ENCODE measurements around the gene THPO.
A peak's percentile ranks its signal among the peaks of the same experiment; 100 is the strongest.

The THPO gene

GRCh38 chr3:184336547-184337398, 41.2 kb downstream of the THPO start:
- Histone ChIP-seq H3K14ac (ENCODE audit: low read length) (peak overlapping the region; percentile 77), H2BK120ac (ENCODE audit: low read depth, low read length) (peak overlapping the region; percentile 35), H3K9ac (ENCODE audit: low read depth, low read length, poor library complexity) (peak overlapping the region; percentile 82), H2BK12ac (ENCODE audit: low read length) (no peak overlapping the region), H3K23ac (ENCODE audit: low read depth, low read length, poor library complexity) (no peak overlapping the region), H2BK5ac (ENCODE audit: low read length) (peak overlapping the region; percentile 67), H2AK5ac (ENCODE audit: low read depth, low read length) (peak overlapping the region; percentile 86), H3K18ac (ENCODE audit: low read length) (peak overlapping the region; percentile 86), H3K9me3 (replicated peaks in 1 of 2; ENCODE audit: control insufficient read depth in 2 of 2, insufficient read depth in 1 of 2, low read depth in 1 of 2, low read length in 2 of 2) (no peaks in the 10 kb centered on the region), H3K4ac (ENCODE audit: low read length) (peak overlapping the region; percentile 26), H2AFZ (ENCODE audit: low read length) (peak overlapping the region; percentile 87), H4K8ac (ENCODE audit: low read depth, low read length) (no peak overlapping the region), H3K4me2 (ENCODE audit: insufficient read depth, low read length, poor library complexity, severe bottlenecking) (peak overlapping the region; percentile 78), H3K36me3 (replicated peaks in 1 of 2; ENCODE audit: control insufficient read depth in 2 of 2, insufficient read depth in 2 of 2, low read length in 2 of 2) (peaks cover 34 to 41% of the 10 kb centered on the region in 2 donors), H4K91ac (ENCODE audit: low read depth, low read length, poor library complexity) (no peak overlapping the region), H3K4me1 (ENCODE audit: control insufficient read depth in 2 of 2, insufficient read depth in 1 of 2, low read depth in 1 of 2, low read length in 2 of 2) (peaks cover 20 to 31% of the 10 kb centered on the region in 2 donors), H3K79me1 (ENCODE audit: low read depth, low read length) (peaks cover 5% of the 10 kb centered on the region), H3K4me3 (ENCODE audit: low read length in 2 of 2) (peak overlapping the region; percentile 60 to 91), H3K27me3 (ENCODE audit: control insufficient read depth in 3 of 3, insufficient read depth in 3 of 3, low read depth in 1 of 3, low read length in 3 of 3) (no peaks in the 10 kb centered on the region), H2BK15ac (ENCODE audit: low read length) (peak overlapping the region; percentile 40), H3K27ac (replicated peaks; ENCODE audit: low read length) (peak overlapping the region; percentile 86)
- DNase-seq (ENCODE audit: low spot score): no peak
- no CpG with 5 or more reads among the region's 17 CpGs for WGBS, 2 donors (ENCODE audit: extremely low coverage in 2 of 2, insufficient read length in 2 of 2, insufficient replicate concordance in 1 of 2)

- Histone ChIP-seq H3K14ac (ENCODE audit: low read length) (peak overlapping the region; percentile 42), H3K4me2 (ENCODE audit: insufficient read depth, low read length, poor library complexity, severe bottlenecking) (peak overlapping the region; percentile 78), H3K36me3 (replicated peaks in 1 of 2; ENCODE audit: control insufficient read depth in 2 of 2, insufficient read depth in 2 of 2, low read length in 2 of 2) (peaks cover 35 to 47% of the 10 kb centered on the region in 2 donors), H3K27ac (replicated peaks; ENCODE audit: low read length) (peak overlapping the region; percentile 86), H2AFZ (ENCODE audit: low read length) (peak overlapping the region; percentile 87), H2BK5ac (ENCODE audit: low read length) (peak overlapping the region; percentile 67), H3K4me3 (ENCODE audit: low read length in 2 of 2) (peak overlapping the region; percentile 60 to 91), H3K4ac (ENCODE audit: low read length) (no peak overlapping the region), H4K91ac (ENCODE audit: low read depth, low read length, poor library complexity) (no peak overlapping the region), H3K27me3 (ENCODE audit: control insufficient read depth in 3 of 3, insufficient read depth in 3 of 3, low read depth in 1 of 3, low read length in 3 of 3) (no peaks in the 10 kb centered on the region), H2AK5ac (ENCODE audit: low read depth, low read length) (peak overlapping the region; percentile 86), H3K79me1 (ENCODE audit: low read depth, low read length) (peaks cover 5% of the 10 kb centered on the region), H3K9me3 (replicated peaks in 1 of 2; ENCODE audit: control insufficient read depth in 2 of 2, insufficient read depth in 1 of 2, low read depth in 1 of 2, low read length in 2 of 2) (no peaks in the 10 kb centered on the region), H3K4me1 (ENCODE audit: control insufficient read depth in 2 of 2, insufficient read depth in 1 of 2, low read depth in 1 of 2, low read length in 2 of 2) (peaks cover 20 to 31% of the 10 kb centered on the region in 2 donors), H3K23ac (ENCODE audit: low read depth, low read length, poor library complexity) (peak overlapping the region; percentile 40), H2BK12ac (ENCODE audit: low read length) (no peak overlapping the region), H3K18ac (ENCODE audit: low read length) (peak overlapping the region; percentile 92), H4K8ac (ENCODE audit: low read depth, low read length) (no peak overlapping the region), H3K9ac (ENCODE audit: low read depth, low read length, poor library complexity) (peak overlapping the region; percentile 82), H2BK15ac (ENCODE audit: low read length) (peak overlapping the region; percentile 40), H2BK120ac (ENCODE audit: low read depth, low read length) (peak overlapping the region; percentile 35)
- peak; percentile 86 for DNase-seq (ENCODE audit: low spot score)
- no CpG with 5 or more reads among the region's 77 CpGs for WGBS, 2 donors (ENCODE audit: extremely low coverage in 2 of 2, insufficient read length in 2 of 2, insufficient replicate concordance in 1 of 2)
These were observed 42.1 kb downstream of the THPO start for GRCh38 chr3:184335661-184336546.

- no peak overlapping the region for H2BK15ac ChIP-seq (ENCODE audit: low read length)
- no peak for DNase-seq (ENCODE audit: low spot score)
- no peak overlapping the region for H3K4ac ChIP-seq (ENCODE audit: low read length)
- H2BK120ac ChIP-seq (ENCODE audit: low read depth, low read length): no peak overlapping the region
- peaks cover 37 to 54% of the 10 kb centered on the region in 2 donors for H3K36me3 ChIP-seq (replicated peaks in 1 of 2; ENCODE audit: control insufficient read depth in 2 of 2, insufficient read depth in 2 of 2, low read length in 2 of 2)
- H2BK5ac ChIP-seq (ENCODE audit: low read length): no peak overlapping the region
- H3K4me2 ChIP-seq (ENCODE audit: insufficient read depth, low read length, poor library complexity, severe bottlenecking): peak overlapping the region; percentile 45
- H3K18ac ChIP-seq (ENCODE audit: low read length): no peak overlapping the region
- H2AK5ac ChIP-seq (ENCODE audit: low read depth, low read length): no peak overlapping the region
- no peak overlapping the region for H2BK12ac ChIP-seq (ENCODE audit: low read length)
- H2AFZ ChIP-seq (ENCODE audit: low read length): peak overlapping the region; percentile 15
- H3K4me1 ChIP-seq (ENCODE audit: control insufficient read depth in 2 of 2, insufficient read depth in 1 of 2, low read depth in 1 of 2, low read length in 2 of 2): peaks cover 20 to 31% of the 10 kb centered on the region in 2 donors
- no peak overlapping the region for H3K9ac ChIP-seq (ENCODE audit: low read depth, low read length, poor library complexity)
- no peak overlapping the region for H4K91ac ChIP-seq (ENCODE audit: low read depth, low read length, poor library complexity)
- peak overlapping the region; percentile 46 for H3K27ac ChIP-seq (replicated peaks; ENCODE audit: low read length)
- no peak overlapping the region for H4K8ac ChIP-seq (ENCODE audit: low read depth, low read length)
- H3K79me1 ChIP-seq (ENCODE audit: low read depth, low read length): peaks cover 5% of the 10 kb centered on the region
- no peak overlapping the region for H3K14ac ChIP-seq (ENCODE audit: low read length)
- H3K27me3 ChIP-seq (ENCODE audit: control insufficient read depth in 3 of 3, insufficient read depth in 3 of 3, low read depth in 1 of 3, low read length in 3 of 3): no peaks in the 10 kb centered on the region
- WGBS, 2 donors (ENCODE audit: extremely low coverage in 2 of 2, insufficient read length in 2 of 2, insufficient replicate concordance in 1 of 2): no CpG with 5 or more reads among the region's 4 CpGs
- H3K4me3 ChIP-seq (ENCODE audit: low read length in 2 of 2): peak overlapping the region in 1 of 2 donors; percentile 60
- H3K9me3 ChIP-seq (replicated peaks in 1 of 2; ENCODE audit: control insufficient read depth in 2 of 2, insufficient read depth in 1 of 2, low read depth in 1 of 2, low read length in 2 of 2): no peaks in the 10 kb centered on the region
- no peak overlapping the region for H3K23ac ChIP-seq (ENCODE audit: low read depth, low read length, poor library complexity)
These were observed 42.7 kb downstream of the THPO start for GRCh38 chr3:184335291-184335660.

Data from neuronal stem cell (in vitro differentiated cells).